ENCODE data around the gene OR52L1.

DNA sequence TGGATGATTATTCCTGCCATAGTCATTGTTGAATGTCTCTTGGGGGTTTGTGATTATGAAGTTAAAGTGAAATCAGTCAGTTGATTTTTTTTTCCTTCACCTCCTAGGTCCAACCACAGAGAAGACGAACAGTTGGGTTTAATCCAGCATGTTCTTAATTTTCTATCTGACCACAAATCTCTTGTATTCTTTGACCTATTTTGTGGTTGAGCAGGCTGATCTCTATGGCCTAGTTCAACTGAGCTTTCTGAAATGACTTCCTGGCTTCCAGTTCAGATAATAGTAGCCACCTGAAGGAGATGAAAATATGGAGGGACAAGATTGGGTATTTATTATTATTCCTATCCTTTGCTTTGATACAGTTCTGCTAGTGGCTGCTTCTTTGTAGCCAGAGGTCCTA lies 13.3 kb downstream of the OR52L1 start:
- no peak for TF ChIP-seq CTCF (conservative IDR thresholded peaks at IDR 0.05)
- no peak for TF ChIP-seq EZH2 (IDR thresholded peaks at IDR 0.05; ENCODE audit: low read depth)
